Retina (tissue), 1 donor: ENCODE measurements around the gene LCNL1.

ENCODE experiments used
- DNase-seq: peaks from one replicate; pipeline ENCODE4 v3.0.0-alpha.2; 2016

LCNL1 gene

DNA sequence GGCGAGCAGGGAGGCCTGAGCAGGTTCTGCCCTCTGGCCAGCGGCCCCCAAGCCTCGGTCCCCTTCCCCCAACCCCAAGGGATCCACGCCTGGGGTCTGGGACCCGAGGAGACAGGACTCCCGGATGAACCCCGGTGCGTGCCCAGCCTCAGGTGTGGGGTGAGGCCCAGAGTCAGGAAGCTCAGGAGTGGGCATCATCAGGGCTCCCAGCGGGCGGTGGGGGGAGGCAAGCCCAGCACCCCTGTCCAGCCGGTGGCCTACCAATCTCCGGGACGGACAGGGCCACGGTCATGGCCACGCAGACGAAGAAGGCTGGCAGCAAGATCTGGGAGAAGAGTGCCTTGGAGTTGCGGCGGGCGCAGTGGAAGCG lies 30.8 kb downstream of the LCNL1 start:
- no peak for DNase-seq

DNA sequence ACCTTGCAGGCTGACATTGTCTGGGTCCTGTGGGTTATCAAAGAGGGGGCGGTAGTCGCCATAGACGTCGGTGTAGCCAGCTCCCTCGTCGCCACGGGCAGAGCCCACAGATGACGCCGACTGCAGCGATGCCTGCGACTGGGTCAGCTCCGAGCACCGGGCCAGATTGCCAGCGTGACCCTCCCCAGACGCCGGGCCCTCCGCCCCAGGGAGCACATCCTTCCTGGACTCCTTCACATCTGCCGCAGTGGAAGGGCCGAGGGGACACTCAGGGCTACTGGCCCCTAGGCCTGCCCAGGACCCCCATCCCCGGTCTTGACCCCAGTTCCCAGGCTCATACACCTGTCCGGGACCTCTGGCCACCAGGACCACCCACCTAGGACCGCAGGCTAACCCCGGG lies 31.4 kb downstream of the LCNL1 start:
- no peak for DNase-seq

DNA sequence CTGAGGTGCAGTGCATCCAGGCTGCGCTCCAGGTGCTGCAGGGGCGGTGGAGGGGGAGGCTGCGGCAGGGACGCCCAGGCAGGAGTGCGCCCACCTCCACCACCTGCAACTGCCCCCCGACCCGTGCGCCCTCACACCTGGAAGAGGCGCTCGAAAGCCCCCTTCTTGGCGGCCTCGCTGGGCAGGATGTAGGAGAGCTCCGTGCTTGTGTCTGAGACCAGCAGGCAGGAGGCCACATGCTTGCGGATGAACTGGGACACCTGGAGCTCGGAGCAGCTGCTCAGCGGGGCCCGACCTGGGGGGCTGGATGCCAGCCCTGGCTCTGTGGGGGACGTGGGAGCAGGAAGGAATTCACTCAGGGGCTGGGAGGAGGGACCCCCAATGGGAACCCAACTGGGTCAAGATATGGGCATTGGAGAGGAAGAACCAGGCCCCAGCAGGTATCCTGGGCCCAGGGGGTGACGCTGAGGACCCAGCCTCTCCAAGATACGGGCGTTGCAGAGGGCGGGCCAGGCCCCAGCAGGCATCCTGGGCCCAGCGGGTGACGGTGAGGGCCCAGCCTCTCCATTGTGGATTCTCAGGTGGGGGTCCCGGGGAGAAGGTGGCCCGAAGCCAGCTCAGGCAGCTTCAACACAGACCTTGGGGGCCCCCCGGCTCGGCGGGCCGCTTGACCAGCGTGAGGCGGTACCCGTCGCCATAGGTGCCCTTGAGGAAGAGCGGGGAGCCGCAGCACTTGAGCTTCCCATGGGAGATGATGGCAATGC lies 32.2 kb downstream of the LCNL1 start:
- DNase-seq = no peak

DNA sequence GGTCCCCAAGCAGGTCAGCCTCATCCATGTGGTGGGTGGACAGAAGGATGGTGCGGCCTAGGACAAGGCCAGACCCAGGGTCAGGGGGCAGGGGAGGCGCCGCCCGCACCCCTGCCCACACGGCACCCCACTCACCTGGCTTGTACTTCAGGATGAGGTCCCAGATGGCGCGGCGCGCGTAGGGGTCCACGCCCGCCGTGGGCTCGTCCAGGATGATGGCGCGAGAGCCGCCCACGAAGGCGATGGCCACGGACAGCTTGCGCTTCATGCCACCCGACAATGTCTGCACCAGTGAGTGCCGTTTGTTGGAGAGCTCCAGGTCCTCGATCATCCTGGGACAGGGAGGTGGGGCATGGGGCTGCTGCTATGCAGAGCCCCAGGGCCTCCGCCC lies 32.7 kb downstream of the LCNL1 start:
- no peak for DNase-seq

DNA sequence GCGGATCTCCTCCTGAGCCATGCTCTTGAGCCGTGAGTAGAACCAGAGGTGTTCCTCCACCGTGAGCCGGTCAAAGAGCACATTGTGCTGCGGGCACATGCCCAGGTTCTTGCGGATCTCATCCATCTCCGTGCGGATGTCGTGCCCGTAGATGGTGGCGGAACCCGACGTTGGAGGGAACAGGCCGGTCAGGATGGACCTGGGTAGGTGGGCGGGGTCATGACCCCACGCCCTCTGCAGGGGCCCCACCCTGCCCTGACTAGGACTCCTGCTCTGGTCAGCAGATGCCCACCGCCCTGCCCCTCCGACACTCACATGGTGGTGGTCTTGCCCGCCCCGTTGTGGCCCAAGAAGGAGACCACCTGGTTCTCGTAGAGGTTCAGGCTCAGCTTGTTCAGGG lies 33.2 kb downstream of the LCNL1 start:
- DNase-seq = no peak

DNA sequence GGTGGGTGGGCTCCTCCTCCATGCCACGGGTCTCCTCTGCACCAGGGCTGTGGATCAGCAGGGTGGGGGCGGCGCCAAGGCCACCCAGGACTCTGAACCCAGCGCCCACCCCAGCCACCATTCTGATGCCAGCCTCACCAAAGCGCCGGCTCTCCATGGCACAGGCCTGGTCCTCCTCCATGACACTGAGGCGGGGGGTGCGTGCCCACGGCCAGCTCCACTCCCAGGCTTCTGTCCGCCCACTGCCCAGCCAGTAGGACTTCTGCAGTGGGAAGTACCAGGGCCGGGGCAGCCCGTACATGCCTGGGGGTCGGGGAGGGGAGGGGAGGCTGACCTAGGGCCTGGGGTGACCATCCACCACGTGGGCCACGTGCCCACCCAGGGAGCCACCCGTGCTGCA lies 33.6 kb downstream of the LCNL1 start:
- DNase-seq = no peak

DNA sequence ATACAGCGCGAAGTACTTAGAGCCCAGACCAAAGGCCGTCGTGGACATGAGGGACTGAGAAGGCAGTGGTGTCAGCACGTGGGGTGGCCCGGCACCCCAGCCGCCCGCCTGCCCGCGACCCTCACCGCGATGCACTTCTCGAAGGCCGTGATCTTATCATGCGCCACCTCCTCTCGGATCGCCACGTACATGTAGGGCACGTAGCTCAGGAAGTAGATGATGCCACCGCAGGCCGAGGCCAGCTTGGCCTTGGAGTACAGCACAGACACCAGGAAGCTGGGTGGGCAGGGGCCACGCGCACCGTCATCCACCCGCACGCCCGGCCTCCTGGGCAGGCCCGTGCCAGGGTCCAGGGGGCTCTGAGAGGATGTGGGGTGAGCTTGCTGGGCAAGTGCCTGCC lies 34.3 kb downstream of the LCNL1 start:
- DNase-seq = no peak

DNA sequence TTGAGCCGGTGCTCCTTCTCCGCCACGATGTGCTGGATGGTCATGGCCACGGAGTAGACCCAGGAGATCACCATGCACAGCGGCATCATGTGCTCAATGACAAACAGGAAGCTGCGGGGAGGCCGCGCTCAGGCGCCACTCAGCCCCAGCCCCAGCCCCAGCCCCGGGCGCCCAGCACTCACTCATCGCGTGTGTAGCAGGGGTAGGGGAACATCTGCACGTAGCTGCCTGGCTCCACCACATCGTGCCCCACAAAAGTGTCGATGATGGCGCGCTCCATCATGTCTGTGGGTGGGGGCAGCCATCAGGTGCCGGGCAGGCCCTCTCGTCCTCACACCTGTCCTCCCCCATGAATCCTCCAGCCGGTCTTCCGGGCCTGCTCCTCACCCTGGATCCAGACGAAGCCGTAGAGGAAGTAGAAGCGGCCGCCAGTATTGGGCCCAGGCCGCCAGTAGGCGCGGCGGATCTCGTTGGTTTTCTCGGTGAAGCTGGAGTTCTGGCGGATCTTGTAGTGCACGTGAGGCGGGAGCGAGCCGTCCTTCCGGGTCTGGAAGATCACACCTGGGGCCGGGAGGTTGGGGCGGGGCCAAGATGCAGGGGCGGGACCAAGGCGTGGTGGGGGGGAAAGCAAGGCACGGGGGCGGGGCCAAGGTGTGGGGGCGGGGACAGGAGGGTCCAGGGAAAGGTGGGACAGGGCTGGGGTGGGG lies 35.2 kb downstream of the LCNL1 start:
- no peak for DNase-seq

DNA sequence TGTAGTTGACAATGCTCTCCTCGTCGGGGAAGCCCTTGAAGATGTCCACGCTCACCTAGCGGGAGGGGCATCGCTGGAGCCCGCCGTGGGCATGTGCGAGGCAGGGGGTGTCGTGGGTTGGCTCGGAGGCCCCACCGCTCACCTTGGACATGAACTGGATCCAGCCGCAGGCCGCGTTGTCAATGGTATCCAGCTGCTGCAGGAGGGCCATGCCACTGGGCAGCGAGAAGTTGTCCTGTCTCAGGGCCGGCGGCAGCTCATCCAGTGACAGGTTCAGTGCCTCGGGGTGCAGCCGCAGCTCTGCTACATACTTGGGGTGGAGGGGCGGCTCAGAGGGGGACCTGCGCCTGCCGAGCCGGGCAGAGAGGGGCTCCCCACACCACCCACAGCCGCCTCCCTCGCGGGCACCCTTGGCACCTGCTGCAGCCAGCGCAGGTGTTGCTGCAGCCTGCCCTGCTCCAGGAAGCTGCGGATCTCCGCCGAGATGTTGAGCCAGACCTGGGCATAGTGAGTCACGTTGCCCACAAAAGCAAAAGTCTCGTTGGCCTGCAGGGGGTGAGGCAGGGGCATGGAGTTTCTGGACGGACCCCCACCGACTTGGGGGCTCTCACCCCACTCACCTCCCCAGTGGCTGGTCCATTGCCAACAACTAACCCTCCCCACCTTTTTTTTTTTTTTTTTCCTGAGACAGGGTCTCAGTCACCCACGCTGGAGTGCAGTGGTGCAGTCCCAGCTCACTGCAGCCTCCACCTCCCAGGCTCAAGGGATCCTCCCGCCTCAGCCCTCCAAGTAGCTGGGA lies 36.2 kb downstream of the LCNL1 start:
- DNase-seq = no peak

DNA sequence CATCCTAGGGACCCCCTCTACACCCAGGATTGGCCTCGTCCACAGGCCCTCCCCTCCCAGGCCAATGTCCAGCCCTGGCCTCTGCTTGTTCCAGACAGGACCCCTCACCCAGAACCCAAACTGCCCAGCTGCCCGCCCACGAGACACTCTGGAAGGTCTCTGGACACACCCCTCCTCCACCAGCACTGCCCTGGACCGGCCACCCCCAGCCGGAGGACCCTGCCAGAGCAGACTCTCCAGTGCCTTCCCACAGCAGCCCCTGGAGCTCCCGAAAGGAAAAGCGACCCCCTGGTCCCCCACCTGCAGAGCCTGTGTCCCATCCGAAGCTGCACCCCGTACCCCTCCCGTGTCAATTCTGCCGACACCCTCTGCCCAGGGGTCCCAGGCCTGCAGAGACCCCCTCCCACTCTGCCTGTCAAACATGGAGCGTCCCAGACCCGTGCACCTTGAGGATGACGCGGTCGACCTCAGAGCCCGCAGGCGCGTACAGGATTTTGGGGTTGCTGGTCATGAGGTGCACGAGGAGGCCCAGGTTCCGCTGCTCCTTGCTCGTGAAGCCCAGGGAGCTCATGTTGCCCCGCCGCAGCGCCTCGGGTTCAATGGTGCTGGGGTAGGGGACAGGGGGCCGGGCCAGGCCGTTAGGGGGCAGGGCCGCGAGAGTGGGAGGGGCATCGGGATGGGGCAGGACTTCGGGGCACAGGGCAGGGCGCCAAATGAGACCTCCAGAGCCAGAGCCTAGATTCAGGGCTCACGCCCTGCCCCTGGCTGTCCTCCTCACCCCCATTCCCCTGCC lies 37.3 kb downstream of the LCNL1 start:
- no peak for DNase-seq

DNA sequence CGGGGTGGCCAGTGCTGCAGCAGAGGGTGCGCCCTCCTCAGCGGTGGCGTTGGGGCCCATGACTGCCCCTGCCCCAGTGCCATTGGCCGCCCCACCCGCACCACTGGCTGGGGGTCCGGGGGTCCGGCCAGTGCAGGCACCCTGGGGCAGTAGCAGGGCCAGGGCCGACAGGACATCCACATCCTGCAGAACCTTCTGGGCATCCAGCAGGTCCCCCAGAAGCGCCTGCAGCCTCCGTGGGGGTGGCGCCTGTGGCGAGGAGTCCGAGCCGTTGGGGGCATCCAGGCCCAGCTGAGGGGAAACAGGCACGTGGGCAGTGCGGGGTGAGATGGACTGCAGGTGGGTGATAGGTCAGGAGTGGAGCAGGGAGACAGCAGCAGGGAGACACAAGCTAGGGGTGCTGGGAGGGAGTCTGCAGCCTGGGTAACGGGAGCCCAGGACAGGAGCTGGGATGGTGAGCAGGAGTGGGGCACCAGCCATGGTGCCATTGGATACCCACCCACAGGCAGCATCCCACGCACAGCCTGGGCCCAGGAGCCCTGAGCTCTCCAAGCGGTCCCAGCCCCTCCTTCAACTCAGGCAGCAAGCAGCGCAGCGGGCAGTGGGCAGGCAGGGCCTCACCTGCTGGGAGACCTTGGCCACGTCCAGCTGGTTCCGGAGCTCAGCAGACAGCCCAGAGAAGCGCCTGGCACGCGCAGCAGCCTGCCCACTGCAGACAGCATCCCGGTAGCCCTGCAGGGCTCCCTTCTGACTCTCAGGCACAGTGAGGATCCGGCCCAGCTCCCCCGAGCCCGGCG lies 38.2 kb downstream of the LCNL1 start:
- DNase-seq = no peak

DNA sequence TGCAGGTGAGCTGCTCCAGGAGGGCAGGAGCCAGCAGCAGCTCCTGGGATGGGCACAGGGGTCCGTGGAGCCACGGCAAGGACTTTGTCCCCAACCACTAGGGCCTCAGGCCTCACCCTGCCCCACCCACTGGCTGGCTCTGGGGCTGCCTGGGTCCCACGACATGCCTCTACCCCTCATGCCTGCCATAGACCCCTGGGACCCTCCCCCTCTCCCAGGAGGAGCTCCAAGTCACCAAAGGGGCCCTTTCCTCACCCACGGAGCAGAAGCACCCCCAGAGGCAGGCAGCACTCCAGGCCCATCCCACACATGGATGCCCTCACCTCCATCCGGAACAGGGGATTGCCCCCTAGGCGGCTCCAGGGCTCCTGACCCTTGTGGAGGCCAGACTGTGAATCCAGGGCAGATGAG lies 38.8 kb downstream of the LCNL1 start:
- no peak for DNase-seq

DNA sequence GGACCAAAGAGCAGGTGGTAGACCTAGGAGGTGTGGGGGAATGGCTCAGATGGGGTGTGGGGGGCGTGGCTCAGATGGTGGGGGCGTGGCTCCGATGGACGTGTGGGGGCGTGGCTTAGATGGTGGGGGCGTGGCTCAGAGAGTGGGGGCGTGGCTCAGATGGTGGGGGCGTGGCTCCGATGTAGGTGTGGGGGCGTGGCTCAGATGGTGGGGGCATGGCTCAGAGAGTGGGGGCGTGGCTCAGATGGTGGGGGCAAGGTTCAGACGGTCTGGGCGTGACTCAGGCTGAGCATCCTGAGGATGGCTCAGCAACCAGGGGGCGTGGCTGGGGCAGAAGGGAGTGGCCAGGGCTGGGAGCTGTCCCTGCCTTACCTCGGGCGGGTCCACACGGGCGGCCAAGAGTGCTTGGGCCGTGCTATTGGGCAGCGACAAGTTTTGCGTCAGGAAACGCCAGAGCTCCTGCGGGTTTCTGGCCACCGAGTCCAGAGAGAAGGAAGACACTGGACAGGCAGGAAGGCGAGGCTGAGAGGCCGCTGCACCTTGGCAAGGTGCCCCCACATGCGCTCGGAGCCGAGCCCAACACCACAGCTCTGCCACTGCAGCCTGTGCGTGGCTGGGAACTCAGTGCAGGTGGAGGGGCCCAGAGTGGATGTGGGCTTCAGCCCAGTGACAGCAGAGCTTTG lies 39.3 kb downstream of the LCNL1 start:
- no peak for DNase-seq

DNA sequence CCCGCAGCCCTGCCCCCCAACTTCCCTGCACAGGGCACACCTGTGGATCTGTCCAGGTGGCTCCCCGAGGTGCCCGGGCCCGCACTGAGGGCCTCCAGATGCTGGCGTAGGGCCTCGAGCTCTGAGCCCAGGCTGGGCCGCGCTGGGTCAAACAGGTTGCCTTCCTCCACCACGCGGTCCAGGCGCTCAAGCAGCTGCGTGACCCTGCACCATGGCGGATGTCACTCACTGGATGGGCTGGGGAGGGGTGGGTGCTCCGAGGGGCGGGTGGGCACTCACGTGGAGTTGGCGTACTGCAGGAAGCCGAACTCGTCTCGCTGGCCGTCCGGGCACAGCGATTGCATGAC lies 39.8 kb downstream of the LCNL1 start:
- DNase-seq = no peak

DNA sequence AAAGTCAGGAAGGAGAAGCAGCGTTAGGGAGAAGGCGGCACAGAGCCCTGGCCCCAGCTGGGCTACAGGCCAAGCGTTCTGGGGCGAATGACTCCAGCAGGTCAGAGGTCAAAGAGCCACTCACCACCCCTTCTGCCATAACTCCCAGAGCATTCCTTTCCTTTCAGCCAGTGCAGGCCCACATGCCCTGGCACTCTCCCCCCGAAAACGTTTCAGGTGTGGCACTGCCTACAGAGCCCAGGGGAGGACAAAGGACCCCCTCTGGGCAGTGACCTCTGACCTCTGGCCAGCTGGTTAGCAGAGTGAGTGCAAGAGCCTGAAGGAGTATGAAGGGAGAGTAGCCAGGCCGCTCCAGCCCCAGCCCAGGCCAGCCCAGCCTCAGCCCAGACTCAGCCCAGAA lies 40.4 kb downstream of the LCNL1 start:
- no peak for DNase-seq

DNA sequence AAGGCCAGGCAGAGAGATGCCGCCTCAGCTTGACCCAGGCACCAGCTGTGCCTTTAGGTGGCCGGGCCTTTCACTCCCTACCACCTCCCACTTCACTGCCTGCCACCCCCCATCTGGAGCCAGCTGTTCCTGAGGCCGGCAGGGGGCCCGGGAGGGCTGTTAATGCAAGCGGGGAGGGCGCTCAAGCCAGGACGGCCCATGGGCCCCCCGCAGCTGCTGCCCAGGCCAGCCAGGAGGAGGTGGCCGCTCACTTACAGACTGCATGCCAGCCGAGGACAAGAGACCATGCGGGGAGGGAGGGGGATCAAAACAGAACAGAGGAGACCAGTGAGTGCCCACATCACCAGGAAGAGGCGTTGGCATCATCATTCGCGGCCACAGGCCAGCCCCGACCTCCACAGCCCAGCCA lies 40.8 kb downstream of the LCNL1 start:
- no peak for DNase-seq

DNA sequence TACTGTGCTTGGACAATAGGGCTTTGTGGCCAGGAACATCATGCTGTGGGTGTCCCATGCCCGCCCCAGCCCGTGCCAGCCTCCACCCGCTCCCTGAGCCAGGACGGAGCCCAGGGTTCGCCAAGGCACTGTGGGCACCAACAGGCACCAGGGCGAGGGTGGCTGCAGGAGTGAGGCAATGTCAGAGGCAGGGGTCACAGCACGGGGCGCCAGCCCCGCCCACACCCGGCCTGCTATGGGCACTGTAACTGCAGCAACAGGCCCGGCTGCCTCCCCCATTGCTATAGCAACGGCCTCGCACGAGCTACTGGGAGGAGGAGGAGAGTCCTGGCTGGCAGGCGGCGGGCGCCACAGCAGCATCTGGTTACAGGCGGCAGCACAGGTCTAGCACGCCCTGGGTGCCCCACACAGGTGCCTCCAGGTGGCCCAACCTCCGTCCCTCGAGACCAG lies 42.7 kb downstream of the LCNL1 start:
- DNase-seq = peak; percentile 83

DNA sequence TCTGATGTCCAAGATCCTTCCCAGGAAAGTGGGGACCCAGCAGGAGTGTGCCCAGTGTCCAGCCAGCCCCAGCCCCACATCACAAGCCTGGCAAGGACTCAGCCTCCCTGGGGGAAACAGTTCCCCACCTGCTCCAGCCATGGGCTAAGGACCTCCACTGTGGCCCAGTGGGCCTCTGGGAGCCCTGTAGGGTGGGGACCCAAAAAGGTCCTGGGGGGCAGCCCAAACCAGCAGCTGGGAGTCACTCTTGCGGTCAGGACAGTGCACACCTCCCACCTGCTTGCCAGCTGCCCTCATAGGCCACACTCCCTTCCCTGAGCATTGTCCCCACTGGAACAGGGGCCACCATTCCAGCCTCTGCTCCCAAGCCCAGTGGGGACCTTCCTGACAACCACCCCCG lies 43.6 kb downstream of the LCNL1 start:
- no peak for DNase-seq

DNA sequence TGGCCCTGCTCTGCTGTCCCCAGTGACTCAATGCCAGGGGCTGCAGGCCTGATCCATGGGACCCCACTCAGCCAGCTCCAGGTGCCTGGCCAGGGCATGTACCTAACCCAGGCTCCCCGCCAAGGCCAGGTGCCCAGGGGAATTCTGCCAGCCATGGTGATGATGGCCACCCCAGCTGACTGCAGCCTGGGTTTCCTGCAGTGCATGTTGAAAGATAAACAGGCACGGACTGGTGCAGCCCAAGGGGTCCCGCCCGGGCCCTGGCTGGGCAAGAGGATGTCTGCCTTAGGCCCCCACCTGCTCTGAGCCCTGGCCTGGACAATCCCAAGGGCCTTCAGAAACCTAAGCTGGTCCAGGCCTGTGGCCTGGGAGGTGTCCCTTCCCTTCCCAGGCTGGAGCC lies 44.0 kb downstream of the LCNL1 start:
- DNase-seq = no peak

DNA sequence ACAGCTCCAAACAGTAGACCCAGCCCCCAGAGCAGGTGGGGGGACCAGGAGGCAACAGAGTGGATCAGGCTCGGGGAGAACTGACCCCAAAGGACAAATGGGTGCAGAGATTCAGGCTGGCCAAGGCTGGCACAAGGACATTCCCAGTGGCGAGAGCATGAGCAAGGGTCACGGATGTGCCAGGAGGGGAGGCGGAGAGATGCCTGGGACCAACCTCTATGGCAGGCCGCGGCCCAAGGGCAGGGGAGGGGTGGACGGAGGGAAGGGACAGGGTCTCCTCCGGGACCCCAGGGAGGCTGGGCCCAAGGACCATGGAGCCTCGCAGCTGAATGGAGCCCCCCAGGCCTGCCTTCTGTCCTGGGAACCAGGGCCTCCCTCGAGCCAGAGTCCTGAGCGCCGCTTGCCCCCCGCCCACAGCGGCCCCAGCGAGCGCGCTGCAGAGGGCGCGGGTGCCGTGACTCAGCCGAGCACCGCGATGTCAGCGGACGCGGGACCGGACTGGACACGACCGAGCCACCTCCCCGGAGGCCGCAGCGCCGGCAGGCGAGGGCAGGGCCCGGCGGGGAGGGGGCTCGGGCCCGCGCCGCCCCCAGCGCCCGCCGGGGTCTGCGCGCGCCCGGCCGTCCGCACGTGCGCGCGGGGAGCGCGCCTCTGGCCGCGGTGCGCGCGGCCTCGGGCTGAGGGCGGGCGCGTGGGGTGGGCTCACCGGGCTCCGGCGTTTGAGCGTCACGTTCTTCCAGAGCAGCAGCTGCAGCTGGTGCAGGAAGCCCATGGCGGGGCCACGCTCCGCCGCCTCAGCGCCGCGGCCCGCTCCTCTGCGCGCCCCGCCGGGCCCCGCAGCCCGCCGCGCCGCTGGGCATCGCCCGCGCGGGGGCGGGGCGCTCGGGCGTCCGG lies 44.8 kb downstream of the LCNL1 start, which contains the start of gene ABCA2:
TSS of gene ABCA2 (minus strand) at position 869 of the 894 bp plus-strand sequence. CDS start at position 772, 97 bp downstream.
- DNase-seq = peak; percentile 65
